ENCODE measurements around the gene LTBP2.
A peak's percentile ranks its signal among the peaks of the same experiment; 100 is the strongest.

LTBP2 gene

DNA sequence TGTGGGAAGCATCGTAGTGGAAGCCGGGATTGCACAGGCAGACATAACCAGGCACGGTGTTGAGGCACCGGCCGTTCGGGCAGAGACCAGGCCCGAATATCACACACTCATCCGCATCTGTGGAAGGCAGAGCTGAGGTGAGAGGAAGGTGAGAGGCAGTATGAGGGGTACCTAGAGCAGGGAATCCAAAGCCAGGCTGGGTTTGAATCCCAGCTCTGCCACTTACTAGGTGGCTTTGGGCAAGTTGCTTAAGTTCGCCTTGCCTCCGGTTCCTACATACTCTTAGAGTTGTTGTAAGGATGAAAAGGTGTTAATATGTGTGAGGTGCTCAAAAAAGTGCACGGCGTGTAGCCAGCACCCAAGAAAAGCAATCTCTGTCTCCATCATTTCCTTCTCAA lies 108.1 kb downstream of the LTBP2 start:
- no peak for DNase-seq

DNA sequence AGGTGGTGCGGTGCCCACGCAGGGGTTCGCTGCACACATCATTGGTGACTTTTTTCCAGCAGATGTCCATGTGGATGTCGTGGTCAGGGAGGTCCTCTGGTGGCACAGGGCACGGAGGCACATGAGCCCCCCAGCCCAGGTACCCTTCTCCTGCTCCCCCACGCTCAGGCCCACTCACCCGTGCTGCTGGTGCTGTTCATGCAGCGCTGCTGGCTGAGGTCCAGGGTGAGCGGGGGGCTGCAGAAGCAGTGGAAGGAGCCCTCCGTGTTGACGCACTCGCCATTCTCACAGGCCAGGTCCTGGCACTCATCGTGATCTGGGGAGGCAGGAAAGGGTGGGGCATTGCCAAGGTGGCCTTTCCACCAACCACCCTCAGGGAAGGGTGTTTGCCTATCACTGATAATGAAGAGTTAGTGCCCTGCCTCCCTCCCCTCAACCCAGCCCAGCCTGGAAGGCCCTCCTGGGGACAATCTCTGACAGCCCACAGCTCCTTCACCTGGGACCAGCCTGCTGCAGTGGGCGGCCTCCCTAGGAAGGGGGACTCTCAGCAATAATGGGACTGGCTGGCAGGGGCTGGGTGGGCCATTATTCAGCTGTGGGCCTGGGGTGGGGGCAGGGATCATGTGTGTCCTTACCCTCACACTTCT lies 108.6 kb downstream of the LTBP2 start:
- no peak for DNase-seq

DNA sequence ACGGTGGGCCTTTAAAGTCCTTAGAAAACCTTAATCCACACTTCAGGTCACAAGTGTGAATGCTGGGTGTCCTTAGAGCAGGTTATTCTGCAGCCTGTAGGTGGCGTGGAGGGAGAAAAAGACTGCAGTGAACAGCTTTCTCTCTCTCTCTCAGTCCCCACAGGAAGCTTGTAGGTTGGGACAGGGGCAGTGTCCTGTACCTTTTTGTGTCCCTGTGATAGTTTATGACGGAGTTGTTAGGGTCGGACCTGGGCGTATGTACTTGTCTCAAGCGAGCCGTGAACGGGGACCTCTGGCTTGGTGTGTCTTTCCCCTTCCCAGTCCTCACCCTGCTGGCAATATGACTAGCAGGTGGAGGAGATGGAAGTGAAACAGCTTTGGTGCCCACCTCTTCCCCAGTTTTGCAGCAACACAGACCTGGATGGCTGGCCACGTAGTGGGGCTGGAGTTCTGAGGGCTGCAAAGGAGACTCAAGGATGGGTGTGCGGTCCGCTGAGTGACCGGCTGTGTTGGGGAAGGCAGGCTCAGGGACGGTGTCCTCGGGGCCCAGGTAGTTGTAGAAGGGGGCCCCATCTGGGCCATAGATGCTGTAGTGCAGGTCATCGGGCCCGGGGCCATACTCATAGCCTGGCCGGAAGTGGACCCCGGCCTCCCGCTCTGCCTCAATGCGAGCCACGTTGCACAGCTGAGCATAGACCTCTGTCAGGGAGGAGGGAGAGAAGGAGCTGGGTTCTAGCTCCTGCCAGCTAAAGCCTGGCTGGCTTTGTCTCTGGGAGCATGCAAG lies 109.6 kb downstream of the LTBP2 start:
- DNase-seq = peak in 2 of 3 experiments; percentile 10 to 34

DNA sequence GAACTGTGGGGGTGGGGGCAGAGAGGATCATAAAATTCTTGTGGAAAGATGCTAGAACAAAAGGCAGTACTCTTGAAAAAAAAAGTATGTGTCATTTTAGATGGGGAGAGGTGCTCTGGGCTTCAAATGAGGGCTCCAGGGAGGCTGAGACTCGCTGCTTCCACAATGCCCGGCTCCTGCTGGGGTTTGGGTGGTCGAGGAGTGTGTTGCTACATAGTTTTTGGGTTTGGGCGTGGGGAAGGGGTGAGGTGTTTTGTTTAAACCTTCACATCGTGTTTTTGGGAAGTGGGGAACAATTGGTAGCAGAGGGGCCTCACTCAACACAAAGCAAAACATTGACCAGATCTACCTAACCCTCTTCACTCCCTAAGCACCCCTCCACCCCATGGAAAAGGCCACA lies 110.3 kb downstream of the LTBP2 start:
- DNase-seq = no peak

DNA sequence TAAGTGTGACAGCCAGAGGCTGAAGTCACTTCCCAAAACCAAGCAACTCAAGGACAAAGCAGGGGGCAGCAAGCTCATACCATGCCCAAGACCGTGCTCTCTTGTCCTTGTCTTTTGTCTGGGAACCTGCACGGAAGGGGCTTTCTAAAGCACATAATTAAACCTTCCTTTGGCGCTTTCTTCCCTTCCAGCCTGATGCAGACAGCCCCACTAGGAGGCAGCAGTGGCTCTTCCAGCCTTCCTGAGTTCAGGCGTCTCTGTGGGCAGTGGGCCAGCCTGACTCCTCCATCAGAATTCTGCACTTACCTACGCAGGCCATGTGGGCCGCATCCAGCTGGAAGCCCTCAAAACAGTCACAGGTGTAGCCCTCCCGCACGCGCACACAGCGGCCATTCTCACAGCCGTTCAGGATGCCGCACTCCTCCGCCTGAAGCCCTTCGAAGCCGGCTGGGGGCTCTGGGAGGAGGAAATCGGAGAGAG lies 110.9 kb downstream of the LTBP2 start:
- peak; percentile 40 to 74 (median 69) for DNase-seq

DNA sequence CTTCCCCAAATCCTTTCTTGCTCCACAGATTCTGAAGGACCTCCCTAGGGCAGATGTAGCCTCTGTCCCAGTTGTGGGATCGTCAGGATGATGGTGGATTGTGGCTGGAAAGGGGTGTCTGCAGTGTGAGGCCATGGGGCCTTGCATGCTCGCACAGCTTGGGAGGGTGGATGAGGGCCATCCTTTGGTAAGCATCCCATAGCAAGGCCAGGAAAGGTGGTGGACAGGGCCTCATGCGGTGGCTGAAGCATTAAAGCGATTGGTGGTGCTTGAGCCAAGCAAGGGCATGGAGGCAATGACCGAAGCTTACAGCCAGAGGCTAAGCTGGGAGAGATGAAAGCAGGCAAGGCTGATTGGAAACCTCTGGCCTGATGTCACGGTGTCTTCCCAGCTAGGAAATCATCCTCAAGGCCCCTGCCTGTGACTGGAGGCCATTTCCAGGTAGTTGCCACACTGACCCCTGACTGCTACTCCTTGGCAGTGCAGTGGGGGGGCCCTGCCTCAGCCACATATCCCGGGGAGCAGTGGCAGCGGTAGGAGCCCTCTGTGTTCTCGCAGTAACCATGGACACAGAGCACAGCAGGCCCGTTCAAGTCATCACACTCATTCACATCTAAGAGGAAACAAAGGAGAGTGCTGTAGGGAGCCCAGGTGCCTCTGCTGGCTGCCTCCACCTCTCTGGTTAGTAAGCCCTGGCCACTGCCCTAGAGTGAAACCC lies 111.5 kb downstream of the LTBP2 start:
- peak in 2 of 3 experiments; percentile 40 to 69 for DNase-seq

DNA sequence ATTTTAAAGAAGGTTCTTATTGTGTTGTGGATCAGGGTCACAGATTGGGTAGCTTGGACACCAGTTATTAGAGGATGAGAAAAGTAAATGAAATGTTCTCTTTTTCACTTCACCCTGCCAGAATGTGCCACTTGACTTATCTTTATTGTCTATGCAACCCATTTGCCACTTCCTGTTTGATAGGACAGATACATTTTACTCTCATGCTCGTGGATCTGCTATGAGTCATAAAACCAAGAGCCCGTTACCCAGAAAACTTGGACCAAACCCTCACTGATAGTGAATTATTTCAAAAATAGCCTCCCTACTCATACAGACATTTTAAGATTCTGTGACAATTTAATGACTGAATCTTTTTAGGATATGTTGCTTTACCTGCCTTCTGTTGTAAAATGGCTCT lies 116.7 kb downstream of the LTBP2 start:
- DNase-seq = no peak

DNA sequence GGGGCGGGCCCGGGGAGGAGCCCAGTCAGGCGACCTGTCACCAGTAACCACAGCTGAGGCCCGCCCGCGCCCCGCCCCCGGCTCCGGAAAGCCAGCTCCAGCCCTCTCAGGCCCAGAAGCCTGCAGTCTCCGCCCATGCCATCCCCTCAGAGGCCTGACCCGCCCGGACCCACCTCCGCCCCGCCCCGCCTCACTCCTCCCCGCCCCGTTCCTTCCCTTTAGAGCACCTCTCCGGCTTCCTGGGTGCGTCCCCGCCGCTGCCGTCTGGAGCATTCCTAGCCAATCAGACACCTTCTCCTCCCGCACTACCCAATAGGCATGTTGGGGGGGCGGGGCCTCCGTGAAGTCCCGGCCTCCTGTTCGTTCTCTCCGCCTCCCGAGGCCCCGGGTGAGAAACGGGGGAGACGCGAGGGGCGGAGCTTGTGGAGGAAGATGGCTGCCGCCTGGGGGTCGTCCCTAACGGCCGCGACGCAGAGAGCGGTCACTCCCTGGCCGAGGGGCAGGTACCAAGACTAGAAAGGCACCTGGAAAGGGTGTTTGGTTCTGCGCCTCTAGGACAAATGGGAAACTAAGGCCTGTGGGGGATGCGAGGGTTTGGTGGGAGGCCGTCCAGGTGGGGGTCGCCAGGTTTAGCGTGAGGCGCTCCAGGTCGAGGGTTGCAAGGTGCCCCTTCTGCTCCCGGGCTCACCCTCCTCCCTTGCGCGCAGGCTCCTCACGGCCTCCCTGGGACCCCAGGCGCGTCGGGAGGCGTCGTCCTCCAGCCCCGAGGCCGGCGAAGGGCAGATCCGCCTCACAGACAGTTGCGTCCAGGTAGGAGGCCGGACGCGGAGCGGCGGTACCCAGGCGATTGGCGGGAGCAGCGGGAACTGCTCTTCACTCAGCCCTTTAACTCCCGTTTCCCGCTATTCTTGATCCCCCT lies 118.4 kb downstream of the LTBP2 start, which contains the start of gene ISCA2:
Gene ISCA2 (plus strand): TSS at position 423 of the 919 bp plus-strand sequence. CDS start 10 bp downstream, at position 433.
- DNase-seq = peak; percentile 99 to 100 (median 99)

DNA sequence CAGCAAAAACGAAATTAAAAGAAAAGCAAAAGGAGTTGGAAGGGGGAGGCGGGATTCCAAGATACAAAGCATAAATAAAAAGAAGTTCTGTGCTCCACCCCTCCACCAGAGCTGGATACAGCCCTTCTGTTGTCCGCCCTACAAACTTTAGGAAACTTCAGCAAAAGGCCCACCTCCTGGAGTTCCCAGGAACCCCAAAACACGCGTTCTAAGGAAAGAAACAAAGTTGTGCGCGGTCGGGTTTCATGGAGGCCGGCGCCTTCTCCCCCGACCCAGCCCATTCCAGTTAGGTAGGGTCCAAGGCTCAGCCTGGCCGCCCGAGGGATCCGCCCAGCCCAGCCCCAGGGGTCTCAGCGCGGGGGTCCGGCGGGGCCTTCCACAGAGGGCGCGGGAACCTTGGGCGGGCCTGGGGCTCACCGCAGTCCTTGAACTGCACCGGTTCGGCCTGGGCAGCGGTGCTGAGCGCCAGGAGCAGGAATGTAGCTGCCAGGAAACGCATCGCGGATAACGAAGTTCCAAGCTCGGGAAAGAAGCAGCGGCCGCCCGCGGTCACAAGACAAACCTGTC lies 119.2 kb downstream of the LTBP2 start, which contains the start of gene NPC2:
Gene NPC2 (minus strand): TSS at position 530 of the 567 bp plus-strand sequence. CDS start 31 bp downstream, at position 499.
- peak in 1 of 3 experiments; percentile 56 for DNase-seq

DNA sequence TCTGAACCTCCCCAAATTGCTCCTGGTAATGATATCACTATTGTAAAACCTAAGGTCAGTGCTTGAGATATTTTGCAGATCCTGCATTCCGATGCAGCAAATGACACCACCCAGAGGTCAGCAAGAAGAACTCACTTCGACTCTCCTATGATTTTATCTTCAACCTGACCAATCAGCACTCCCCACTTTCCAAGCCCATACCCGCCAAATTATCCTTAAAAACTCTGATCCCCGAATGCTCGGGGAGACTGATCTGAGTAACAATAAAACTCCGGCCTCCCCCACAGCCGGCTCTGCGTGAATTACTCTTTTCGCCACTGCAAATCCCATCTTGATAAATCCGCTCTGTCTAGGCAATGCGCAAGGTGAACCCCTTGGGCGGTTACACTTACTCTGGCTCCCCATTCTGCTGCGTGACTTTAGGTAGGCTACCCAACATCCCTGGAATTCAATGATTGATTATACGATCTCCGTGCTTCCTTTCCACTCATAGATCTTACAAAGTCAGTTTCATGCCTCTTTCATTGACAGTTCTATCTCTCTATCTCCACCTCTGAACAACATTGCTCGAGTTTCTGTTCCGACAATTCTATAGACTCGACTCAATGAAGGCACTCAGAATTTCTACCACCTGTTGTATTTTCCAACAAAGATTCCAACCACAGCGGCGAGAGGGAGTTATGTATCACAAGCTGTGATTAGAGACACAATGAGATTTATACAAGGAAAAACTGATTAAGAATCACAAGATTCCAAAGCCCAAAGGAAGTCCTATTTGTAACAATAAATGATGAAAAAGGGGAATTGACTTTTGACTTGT lies 119.9 kb downstream of the LTBP2 start:
- DNase-seq = peak in 2 of 3 experiments; percentile 21 to 56

DNA sequence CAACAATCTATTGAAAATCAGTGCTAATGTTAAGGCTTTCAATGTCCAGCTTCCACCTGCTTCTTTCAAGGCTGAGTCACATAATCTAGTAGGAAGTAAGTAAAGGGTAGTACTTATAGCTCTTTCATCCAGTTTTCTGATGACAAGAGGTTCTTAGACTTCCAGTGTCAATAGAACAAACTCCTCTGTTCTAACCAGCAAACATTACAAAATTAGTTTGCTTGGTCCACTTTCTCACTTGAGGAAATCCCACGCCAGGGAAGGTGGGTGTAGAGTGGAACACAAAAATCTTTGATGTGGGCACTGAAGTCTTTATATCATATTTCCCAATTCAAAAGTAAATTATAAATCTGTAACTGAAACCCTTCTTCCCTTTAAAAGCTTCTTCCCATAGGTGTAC lies 121.6 kb downstream of the LTBP2 start:
- DNase-seq = no peak

DNA sequence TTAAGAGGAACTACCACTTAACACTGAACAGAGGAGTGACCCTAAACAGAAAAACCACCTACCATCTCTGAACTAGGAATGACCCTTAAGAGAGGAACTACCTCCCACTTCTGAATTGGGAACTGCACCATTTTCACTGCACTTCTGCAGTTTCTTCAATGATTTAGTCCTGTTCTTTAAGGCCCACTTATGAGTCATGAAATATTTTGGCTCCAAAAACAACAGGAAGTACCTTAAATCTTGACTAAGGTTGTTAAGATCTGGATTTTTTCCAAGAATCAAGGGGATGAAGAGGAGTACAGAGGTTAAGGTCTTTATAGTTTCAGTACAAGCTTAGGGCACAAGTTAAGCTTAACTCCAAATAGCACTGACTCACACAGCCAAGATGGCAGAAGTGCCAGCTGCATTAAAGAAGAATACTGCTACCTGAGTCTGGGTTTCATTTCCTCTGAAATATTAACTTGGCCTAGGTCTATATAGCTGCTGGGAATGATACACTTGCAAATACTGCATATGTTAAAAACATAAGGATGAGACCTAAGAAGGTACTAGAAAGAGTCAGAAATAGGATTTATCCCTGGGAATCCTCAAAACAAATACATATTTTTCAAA lies 123.1 kb downstream of the LTBP2 start:
- DNase-seq = no peak

DNA sequence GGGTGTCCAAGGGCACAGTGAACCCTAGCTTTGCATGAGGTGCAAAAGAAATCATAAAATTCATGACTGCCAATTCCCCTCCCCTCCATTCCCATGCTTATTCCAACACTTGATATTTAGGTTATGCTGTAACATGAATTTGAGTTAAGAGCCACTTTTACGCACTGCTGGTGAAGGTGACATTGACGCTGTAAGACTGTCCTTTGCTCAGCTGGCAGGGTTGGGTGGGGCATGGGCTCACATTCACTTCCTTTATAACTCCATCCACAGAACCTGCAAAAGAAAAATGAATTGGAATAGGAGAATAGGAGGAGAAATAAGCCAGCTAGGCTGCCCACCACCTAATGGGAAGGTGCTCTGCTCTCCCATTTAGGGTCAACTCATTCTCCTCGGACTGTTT lies 125.9 kb downstream of the LTBP2 start:
- DNase-seq = peak in 1 of 3 experiments; percentile 48

DNA sequence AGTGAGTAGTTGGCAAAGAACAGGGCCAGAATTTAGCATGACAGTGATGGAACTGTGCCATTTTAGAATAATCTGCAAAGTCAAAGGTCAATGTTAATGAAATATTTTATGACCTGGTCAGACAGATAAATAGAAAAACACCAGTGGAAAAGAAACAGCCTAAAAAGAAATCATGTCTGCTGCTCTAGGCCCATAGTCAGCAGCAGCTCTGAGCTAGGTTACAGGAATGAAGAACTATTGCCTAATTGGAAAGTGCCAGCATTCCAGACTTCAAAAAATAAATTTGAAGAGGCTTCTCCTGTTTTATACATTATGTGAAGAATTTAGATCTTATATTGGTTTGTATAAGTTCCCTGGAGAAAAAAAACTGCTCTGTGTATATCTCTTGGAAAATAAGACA lies 128.7 kb downstream of the LTBP2 start:
- no peak for DNase-seq

DNA sequence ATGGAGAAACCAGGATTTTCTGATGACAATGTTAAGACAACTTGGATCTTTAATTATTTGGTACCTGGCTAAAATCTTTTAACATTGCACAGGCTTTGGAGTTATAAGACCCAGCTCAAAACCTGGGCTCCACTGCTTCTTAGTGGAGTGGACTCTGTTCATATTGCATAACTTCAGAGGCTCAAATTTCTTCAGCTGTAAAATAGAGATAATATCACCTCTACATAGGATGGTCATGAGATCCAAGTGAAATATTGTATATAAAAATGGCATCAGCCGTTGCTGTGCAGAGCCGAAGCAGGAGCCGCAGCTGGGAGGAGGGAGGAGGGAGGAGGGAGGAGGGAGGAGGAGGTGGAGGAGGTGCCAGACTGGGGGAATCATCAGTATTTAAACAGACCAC lies 129.5 kb downstream of the LTBP2 start:
- no peak for DNase-seq

DNA sequence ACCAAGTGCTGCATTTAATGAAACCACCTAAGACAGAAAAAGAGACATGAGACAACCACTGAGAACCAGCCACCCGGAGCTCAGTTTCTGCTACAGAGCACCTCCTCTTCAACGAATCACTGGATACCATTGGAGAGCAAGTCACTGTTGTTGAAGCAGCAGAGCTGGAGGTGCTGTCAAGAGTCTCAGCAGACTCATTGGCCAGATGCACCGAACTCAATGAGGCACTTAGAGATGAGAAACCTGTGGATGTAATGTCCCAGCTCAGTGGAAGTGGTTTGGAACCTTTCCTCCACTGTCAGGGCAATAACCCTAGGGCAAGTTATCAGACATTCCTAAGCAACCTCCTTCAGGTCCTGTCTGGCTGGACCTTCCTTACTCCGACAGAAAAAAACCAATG lies 132.0 kb downstream of the LTBP2 start:
- no peak for DNase-seq

DNA sequence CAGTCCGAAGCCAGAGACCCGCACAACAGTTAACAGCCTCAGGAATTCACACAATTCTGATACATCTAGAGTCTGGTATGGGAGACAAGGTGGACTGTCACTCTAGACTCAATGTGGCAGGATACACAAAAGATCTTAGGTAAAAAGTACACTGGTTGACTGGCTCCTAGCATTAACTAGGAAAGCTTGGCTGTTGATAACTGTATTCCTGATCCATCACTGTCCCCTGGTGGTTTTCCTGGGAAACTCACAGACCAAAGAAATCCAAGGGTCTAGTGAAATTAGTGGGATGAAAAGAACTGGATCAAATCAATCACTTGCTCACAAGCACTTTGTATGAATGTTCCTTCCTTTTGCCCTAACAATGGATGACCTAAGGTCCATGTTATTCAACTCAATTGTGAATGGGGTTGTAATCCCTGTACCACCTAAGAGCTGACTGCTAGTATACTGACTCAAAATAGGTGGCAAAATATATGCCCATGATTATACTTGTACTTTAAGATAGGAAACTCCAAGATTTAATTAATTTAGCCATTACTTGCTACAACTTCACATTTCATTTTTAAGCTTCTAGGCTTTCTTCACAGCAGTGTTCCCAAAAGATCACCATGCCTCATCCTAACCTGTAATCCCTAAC lies 132.9 kb downstream of the LTBP2 start:
- DNase-seq = peak; percentile 10 to 65 (median 12)

DNA sequence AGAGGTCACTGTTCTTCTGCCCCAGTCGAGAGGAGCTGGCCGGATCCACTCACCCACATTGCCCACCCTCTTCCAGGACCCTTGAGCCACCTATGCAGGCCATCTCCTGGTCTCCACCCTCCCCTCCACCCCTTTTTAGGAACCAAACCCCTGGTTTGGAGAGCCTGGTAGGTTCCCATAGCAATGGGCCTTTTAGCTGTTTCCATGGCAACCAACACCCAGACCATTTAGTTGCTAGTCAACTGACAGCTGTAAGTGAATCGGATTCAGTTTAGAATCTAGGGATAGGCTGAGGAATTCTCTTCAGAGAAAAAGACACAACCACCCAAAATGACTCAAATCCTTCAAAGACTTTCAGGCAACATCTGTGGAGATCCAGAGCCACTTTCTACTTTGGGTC lies 135.4 kb downstream of the LTBP2 start:
- DNase-seq = peak in 1 of 3 experiments; percentile 16

DNA sequence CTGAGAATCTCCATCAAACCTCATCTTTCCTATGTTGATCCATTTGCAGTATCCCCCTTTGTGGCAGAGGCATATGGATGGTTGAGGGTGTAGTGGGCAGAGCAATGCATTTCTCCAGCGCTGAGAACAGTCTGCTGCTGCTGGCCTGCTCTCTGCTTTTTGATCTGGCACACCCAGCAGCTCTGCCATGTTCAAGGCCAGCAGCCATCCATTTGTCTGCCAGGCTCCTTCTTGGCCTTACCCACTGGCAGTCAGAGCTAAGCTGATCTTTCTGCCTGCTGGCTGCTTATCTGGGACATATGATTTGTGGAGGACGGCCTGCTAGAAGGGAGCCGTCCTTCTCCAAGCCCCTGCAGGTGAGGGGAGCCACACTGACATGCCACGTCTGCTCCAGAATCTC lies 135.9 kb downstream of the LTBP2 start:
- DNase-seq = no peak

DNA sequence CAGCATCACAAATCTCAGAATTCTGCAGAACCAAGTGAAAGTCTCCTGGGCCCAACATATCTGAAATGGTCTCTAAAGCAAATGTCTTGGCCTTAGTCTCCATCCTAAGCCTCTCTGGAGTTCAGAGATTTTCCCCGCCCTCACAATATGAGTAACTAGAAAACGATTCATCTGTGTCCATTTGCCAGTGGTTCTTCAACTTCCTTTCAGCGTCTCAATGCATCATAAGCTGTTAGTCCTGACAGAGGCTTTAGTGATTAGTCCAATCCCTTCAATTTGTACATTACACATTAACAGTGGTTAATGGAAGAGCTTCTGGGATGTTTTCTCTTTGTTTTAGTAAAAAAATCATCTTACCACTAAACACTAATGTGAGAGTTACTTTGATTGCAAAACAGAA lies 136.4 kb downstream of the LTBP2 start:
- no peak for DNase-seq

Data from NCI-H1417 (cell line).